ENCODE measurements around the gene NCCRP1.

NCCRP1 gene

GRCh38 chr19:39208175-39208795, 11.5 kb downstream of the NCCRP1 start:
- TF ChIP-seq CEBPB (IDR thresholded peaks at IDR 0.05): no peak
- TF ChIP-seq TEAD4 (IDR thresholded peaks at IDR 0.05): no peak
- TF ChIP-seq YY1 (IDR thresholded peaks at IDR 0.05; ENCODE audit: low read depth): no peak
- TF ChIP-seq USF1 (IDR thresholded peaks at IDR 0.05): no peak
- no peak for TF ChIP-seq NFIC (IDR thresholded peaks at IDR 0.05)
- no peak for TF ChIP-seq MAX (IDR thresholded peaks at IDR 0.05)
- no peak for TF ChIP-seq EGR1 (IDR thresholded peaks at IDR 0.05)
- no peak for TF ChIP-seq EP300 (IDR thresholded peaks at IDR 0.05; ENCODE audit: borderline replicate concordance)
- TF ChIP-seq RAD21 (IDR thresholded peaks at IDR 0.05; ENCODE audit: low read depth): no peak
- no peak for TF ChIP-seq CREB1 (IDR thresholded peaks at IDR 0.05; ENCODE audit: low read depth)
- TF ChIP-seq REST (IDR thresholded peaks at IDR 0.05; ENCODE audit: low read depth): no peak

- no peak for TF ChIP-seq CREB1 (IDR thresholded peaks at IDR 0.05; ENCODE audit: low read depth)
- no peak for TF ChIP-seq TEAD4 (IDR thresholded peaks at IDR 0.05)
- TF ChIP-seq NFIC (IDR thresholded peaks at IDR 0.05): no peak
- TF ChIP-seq EGR1 (IDR thresholded peaks at IDR 0.05): no peak
- no peak for TF ChIP-seq TAF1 (IDR thresholded peaks at IDR 0.05; ENCODE audit: low read depth)
- no peak for TF ChIP-seq USF1 (IDR thresholded peaks at IDR 0.05)
- TF ChIP-seq CEBPB (IDR thresholded peaks at IDR 0.05): no peak
- no peak for TF ChIP-seq YY1 (IDR thresholded peaks at IDR 0.05; ENCODE audit: low read depth)
- no peak for TF ChIP-seq ZBTB7A (IDR thresholded peaks at IDR 0.05; ENCODE audit: low read depth)
- TF ChIP-seq FOXM1 (IDR thresholded peaks at IDR 0.05; ENCODE audit: borderline replicate concordance, low read depth): no peak
- TF ChIP-seq REST (IDR thresholded peaks at IDR 0.05; ENCODE audit: low read depth): no peak
- TF ChIP-seq MAX (IDR thresholded peaks at IDR 0.05): no peak
- TF ChIP-seq RAD21 (IDR thresholded peaks at IDR 0.05; ENCODE audit: low read depth): no peak
- no peak for TF ChIP-seq EP300 (IDR thresholded peaks at IDR 0.05; ENCODE audit: borderline replicate concordance)
- no peak for TF ChIP-seq TCF12 (IDR thresholded peaks at IDR 0.05; ENCODE audit: low read depth)
These were observed 12.4 kb downstream of the NCCRP1 start for GRCh38 chr19:39209196-39209595.

- no peak for TF ChIP-seq MAX (IDR thresholded peaks at IDR 0.05)
- TF ChIP-seq CEBPB (IDR thresholded peaks at IDR 0.05): no peak
- TF ChIP-seq RAD21 (IDR thresholded peaks at IDR 0.05; ENCODE audit: low read depth): no peak
- no peak for TF ChIP-seq TEAD4 (IDR thresholded peaks at IDR 0.05)
- TF ChIP-seq REST (IDR thresholded peaks at IDR 0.05; ENCODE audit: low read depth): no peak
These were observed 15.1 kb downstream of the NCCRP1 start for GRCh38 chr19:39211731-39212374.

GRCh38 chr19:39212375-39212742, 15.6 kb downstream of the NCCRP1 start:
- TF ChIP-seq MAX (IDR thresholded peaks at IDR 0.05) (no peak), RAD21 (IDR thresholded peaks at IDR 0.05; ENCODE audit: low read depth) (peak; percentile 88)
